RPMI8226 (cell line): Measurements from ENCODE around the gene ZNF783.
A peak's percentile ranks its signal among the peaks of the same experiment; 100 is the strongest.

Experiments used
- DNase-seq: peaks from one replicate; pipeline ENCODE4 v3.0.0-alpha.2; 2015

Gene ZNF783

GRCh38 chr7:149283321-149283720, 21.3 kb downstream of the ZNF783 start:
- no peak for DNase-seq

GRCh38 chr7:149284343-149284742, 22.3 kb downstream of the ZNF783 start:
- peak; percentile 96 for DNase-seq

GRCh38 chr7:149284850-149285585, 23.0 kb downstream of the ZNF783 start:
- DNase-seq, result peak; percentile 100

GRCh38 chr7:149285603-149286002, 23.6 kb downstream of the ZNF783 start:
- peak; percentile 47 for DNase-seq

GRCh38 chr7:149286811-149287400, 24.9 kb downstream of the ZNF783 start:
- no peak for DNase-seq

- DNase-seq, result no peak
Observed at GRCh38 chr7:149287622-149288021, 25.6 kb downstream of the ZNF783 start.

- DNase-seq, result no peak
Observed at GRCh38 chr7:149289262-149289661, 27.3 kb downstream of the ZNF783 start.

- DNase-seq, result no peak
Observed at GRCh38 chr7:149289856-149290255, 27.9 kb downstream of the ZNF783 start.

GRCh38 chr7:149291036-149291780, 29.2 kb downstream of the ZNF783 start:
- no peak for DNase-seq

- DNase-seq, result no peak
Observed at GRCh38 chr7:149291781-149292461, 29.9 kb downstream of the ZNF783 start.

- DNase-seq, result no peak
Observed at GRCh38 chr7:149292462-149292823, 30.4 kb downstream of the ZNF783 start.

GRCh38 chr7:149293338-149293737, 31.3 kb downstream of the ZNF783 start:
- DNase-seq, result no peak

- no peak for DNase-seq
Observed at GRCh38 chr7:149293946-149294633, 32.1 kb downstream of the ZNF783 start.

GRCh38 chr7:149294634-149295480, 32.9 kb downstream of the ZNF783 start:
- DNase-seq, result no peak

- DNase-seq, result no peak
Observed at GRCh38 chr7:149295481-149295850, 33.5 kb downstream of the ZNF783 start.

- no peak for DNase-seq
Observed at GRCh38 chr7:149296368-149296767, 34.4 kb downstream of the ZNF783 start.

GRCh38 chr7:149297034-149297755, 35.2 kb downstream of the ZNF783 start:
- DNase-seq, result no peak

GRCh38 chr7:149300620-149301285, 38.8 kb downstream of the ZNF783 start:
- DNase-seq, result no peak

- no peak for DNase-seq
Observed at GRCh38 chr7:149302222-149302621, 40.2 kb downstream of the ZNF783 start.

GRCh38 chr7:149302865-149303264, 40.9 kb downstream of the ZNF783 start:
- DNase-seq, result no peak

- no peak for DNase-seq
Observed at GRCh38 chr7:149304006-149304405, 42.0 kb downstream of the ZNF783 start.
